LNCaP clone FGC (cell line): Measurements from ENCODE around the gene ANAPC2.

Experiments
- DNase-seq: peaks from one replicate; pipeline ENCODE4 v3.0.0-alpha.2; 2011; ENCODE audit warnings: low read depth
- H3K4me3 ChIP-seq: 2 replicates; pipeline ENCODE4 v1.5.1; 2011; ENCODE audit warnings: mild to moderate bottlenecking, low read depth, low read length, control low read depth
- TF ChIP-seq, protein P1 (sequence below): IDR thresholded peaks from 2 replicates; pipeline ENCODE4 v1.5.1; 2012; ENCODE audit warnings: mild to moderate bottlenecking; ENCODE audit not compliant: control insufficient read depth, insufficient read depth; ENCODE audit errors: extremely low read depth

Gene ANAPC2

DNA sequence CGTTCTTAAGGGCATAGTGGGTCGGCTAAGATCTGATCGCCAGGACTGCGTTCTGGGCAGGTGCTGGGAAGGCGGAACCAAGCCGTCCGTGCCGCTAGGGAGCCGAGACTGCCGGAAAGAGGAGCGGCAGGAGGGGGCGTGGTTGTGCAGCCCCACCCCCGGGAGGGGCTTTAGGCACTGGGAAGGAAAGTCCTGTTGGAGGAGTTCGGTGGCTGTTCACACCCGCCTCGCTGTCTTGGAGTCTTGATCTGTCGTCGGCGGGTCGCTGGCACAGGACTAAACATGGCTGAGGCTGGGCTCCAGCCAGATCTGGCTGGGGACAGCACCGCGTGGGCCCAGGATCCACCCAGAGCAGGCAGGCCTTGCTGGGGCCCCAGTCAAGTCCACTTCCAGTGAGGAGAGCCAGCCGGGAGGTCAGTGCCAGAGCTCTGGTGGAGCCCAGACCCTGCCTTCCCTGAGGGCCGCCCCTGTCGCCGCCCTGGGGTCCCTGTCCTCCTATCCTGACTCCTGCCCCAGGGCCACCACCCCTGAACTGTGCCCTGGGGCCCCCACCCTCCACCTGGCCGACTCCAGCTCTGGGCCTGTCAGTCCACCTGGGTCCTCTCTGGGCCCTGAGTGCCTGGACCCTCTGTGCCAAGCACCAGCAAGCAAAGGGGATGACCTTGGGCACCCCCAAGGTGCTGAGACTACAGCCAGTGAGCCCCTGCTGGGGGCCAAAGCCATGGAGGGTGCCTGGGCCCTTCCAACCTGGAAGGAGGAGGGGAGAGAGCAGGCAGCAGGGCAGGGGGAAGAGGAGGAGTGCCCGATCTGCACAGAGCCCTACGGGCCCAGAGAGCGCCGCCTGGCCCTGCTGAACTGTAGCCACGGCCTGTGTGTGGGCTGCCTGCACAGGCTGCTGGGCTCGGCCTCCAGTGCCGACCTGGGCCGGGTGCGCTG is 29.2 kb upstream of the ANAPC2 start:
- H3K4me3 ChIP-seq, result peak overlapping the region; percentile 73
- TF ChIP-seq, protein P1, sequence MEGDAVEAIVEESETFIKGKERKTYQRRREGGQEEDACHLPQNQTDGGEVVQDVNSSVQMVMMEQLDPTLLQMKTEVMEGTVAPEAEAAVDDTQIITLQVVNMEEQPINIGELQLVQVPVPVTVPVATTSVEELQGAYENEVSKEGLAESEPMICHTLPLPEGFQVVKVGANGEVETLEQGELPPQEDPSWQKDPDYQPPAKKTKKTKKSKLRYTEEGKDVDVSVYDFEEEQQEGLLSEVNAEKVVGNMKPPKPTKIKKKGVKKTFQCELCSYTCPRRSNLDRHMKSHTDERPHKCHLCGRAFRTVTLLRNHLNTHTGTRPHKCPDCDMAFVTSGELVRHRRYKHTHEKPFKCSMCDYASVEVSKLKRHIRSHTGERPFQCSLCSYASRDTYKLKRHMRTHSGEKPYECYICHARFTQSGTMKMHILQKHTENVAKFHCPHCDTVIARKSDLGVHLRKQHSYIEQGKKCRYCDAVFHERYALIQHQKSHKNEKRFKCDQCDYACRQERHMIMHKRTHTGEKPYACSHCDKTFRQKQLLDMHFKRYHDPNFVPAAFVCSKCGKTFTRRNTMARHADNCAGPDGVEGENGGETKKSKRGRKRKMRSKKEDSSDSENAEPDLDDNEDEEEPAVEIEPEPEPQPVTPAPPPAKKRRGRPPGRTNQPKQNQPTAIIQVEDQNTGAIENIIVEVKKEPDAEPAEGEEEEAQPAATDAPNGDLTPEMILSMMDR, result peak; percentile 30
- DNase-seq, result peak; percentile 90

DNA sequence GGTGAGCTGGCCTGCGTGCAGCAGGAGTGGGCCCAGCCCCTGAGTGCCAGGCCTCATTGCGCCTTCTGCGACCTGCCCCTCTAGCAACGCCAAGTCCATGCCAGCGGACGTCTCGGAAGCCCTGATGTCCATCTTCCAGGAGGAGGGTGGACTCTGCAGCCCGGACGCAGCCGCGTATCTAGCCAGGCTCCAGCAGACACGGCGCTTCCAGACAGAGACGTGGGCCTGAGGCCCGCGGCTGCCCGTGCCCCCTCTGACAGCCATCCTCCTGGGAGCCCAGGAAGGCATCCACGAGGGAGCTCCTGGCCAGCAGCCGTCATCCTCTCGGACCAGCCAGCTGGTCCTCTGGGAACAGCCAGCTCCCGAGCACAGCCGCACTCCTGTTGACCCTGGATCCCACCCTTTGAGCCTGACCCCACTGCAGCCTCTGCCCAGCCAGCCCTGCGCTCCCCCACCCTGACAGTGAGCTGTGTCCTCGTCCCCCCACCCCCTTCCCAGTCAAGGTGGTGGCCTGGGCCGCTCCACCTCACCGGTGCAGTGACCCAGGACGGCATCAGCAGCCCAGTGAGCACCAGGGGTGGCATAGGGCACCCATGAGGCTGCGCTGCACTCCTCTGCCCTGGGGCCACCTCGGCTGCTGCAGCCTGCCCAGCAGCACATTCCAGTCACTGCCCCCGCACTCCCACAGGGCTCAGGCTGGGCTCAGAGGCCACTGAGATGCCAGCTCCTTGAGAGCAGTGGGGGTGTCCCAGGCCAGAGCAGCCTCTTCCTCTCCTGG is 28.0 kb upstream of the ANAPC2 start:
- DNase-seq, result no peak
- peak overlapping the region; percentile 73 for H3K4me3 ChIP-seq
- TF ChIP-seq, protein P1, result no peak

DNA sequence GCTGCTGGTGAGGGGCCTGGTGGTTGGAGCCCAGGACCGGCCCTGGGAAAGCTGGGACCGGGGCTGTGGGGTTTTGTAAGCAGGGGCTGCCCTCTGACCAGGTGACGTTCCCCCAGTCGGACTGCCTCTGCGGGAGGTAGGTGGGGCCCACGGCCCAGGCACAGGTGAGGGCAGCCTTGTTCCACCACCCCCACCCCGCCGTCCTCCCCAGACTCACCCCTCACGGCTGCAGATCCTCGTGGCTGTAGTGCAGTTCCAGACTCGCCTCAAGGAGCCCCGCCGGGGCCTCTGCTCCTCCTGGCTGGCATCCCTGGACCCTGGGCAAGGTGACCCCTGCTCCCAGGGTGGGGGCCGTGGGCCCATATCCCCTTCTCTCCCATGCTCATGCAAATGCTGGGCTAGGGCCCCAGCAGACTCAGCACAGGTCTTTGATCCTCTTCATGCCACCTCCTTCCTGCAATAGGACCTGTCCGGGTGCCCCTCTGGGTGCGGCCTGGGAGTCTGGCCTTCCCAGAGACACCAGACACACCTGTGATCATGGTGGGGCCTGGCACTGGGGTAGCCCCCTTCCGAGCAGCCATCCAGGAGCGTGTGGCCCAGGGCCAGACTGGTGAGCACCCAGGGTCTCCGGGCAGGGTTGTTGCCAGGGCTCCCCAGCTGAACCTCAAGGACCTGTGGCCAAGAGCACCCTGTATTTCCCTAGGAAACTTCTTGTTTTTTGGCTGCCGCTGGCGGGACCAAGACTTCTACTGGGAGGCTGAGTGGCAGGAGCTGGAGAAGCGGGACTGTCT is 27.0 kb upstream of the ANAPC2 start:
- TF ChIP-seq, protein P1, result no peak
- no peak for DNase-seq
- H3K4me3 ChIP-seq, result no peak overlapping the region

DNA sequence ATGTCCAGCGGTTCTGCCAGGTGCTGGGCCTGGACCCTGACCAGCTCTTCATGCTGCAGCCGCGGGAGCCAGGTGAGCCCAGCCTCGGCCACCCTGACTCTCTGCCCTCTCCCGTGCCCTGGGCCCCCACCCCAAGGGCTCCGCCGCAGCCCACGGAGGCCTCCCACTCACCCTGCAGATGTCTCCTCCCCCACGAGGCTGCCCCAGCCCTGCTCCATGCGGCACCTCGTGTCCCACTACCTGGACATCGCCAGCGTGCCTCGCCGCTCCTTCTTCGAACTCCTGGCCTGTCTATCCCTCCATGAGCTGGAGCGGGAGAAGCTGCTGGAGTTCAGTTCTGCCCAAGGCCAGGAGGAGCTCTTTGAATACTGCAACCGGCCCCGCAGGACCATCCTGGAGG is 26.3 kb upstream of the ANAPC2 start:
- no peak overlapping the region for H3K4me3 ChIP-seq
- TF ChIP-seq, protein P1, result no peak
- DNase-seq, result no peak

DNA sequence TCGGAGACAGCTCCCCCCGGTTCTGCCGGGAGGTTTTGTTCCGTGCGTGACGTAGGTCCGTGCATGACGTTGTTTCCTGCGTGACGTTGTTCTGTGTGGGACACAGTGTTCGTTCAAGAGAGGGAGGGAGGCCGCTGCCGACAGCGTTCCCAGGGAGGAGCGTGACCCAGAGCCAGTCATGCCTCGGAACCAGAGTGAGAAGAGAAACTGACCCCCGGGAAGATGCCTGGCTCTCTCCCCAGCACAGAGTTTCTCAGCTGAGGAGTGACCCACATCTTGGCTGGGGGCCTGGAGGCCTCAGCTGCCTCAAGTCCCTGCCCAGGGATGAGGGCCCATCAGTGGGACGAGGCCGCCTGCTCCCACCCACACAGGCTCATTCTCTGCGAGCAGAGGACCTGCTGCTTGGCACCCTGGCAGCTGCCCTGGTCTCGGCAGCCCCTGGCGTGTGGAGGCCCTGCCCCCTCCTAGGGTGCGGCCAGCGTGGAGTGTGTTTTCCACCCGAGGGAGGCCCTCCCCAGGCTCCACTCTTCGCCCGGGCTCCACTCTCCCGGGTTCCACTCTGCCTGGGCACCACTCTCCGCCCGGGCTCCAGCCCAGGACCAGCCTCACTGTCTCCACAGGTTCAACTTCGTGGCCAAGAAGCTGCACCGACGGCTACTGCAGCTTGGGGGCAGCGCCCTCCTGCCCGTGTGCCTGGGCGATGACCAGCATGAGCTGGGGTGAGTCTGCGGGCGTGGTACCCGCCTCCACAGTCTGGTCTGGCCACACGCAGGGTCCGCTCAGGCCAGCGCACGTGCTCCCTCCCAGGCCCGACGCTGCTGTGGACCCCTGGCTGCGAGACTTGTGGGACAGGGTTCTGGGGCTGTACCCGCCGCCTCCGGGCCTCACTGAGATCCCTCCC is 25.1 kb upstream of the ANAPC2 start:
- DNase-seq, result no peak
- H3K4me3 ChIP-seq, result no peak overlapping the region
- TF ChIP-seq, protein P1, result no peak

DNA sequence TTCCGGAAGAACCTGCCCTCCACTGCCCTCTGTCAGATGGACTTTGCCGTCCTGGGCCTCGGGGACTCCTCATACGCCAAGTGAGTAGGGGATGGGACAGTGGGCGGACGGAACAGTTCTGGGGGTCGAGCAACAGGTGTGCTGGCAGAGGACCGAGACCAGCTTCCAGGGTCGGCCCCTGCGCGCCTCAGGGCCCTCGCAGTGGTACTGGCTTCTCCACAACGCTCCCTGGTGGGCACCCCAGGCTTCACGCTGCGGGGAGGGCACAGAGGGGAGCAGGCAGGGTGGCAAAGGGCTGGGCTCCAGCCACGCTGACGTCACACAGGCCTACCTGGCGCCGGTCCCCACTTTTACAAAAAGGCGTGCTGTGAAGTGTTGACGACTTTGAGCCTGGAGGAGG is 24.2 kb upstream of the ANAPC2 start:
- no peak for DNase-seq
- TF ChIP-seq, protein P1, result no peak

More for the DNA sequence above, 24.2 kb upstream of the ANAPC2 start:
- no peak overlapping the region for H3K4me3 ChIP-seq
